ENCODE data around the gene SPON1.

The SPON1 gene

GRCh38 chr11:14061721-14062120 lies 99.2 kb downstream of the SPON1 start:
- H3K79me2 ChIP-seq (ENCODE audit: insufficient read depth, low read length): no peaks in the 10 kb centered on the region
- no peaks in the 10 kb centered on the region for H3K9me3 ChIP-seq (ENCODE audit: insufficient read depth, low read length)
- no peaks in the 10 kb centered on the region for H3K27me3 ChIP-seq (ENCODE audit: low read length)
- H3K9ac ChIP-seq (ENCODE audit: low read length): no peak overlapping the region
- no peak overlapping the region for H3K4me3 ChIP-seq (ENCODE audit: insufficient read depth, low read length, poor library complexity, severe bottlenecking)
- no peak overlapping the region for H3K27ac ChIP-seq (ENCODE audit: low read depth, low read length)
- no peaks in the 10 kb centered on the region for H3K36me3 ChIP-seq (ENCODE audit: low read length)
- no peaks in the 10 kb centered on the region for H3K9me2 ChIP-seq (replicated peaks; ENCODE audit: insufficient read depth, low read length)
- TF ChIP-seq EZH2phosphoT487 (conservative IDR thresholded peaks at IDR 0.05; ENCODE audit: low read length): no peak
- TF ChIP-seq CTCF (IDR thresholded peaks at IDR 0.05; ENCODE audit: insufficient read depth, low read length, poor library complexity, severe bottlenecking): no peak
- H3K4me2 ChIP-seq (ENCODE audit: low read depth, low read length, poor library complexity, severe bottlenecking): no peak overlapping the region
- H4K20me1 ChIP-seq (ENCODE audit: low read depth, low read length): no peaks in the 10 kb centered on the region
- no peaks in the 10 kb centered on the region for H3F3A ChIP-seq (ENCODE audit: insufficient read depth)
- H2AFZ ChIP-seq (ENCODE audit: low read depth, low read length, severe bottlenecking): no peak overlapping the region

- Histone ChIP-seq H3K9ac (ENCODE audit: low read length) (no peak overlapping the region), H3K36me3 (ENCODE audit: low read length) (no peaks in the 10 kb centered on the region), H3K4me2 (ENCODE audit: low read depth, low read length, poor library complexity, severe bottlenecking) (no peak overlapping the region), H3K9me2 (replicated peaks; ENCODE audit: insufficient read depth, low read length) (no peaks in the 10 kb centered on the region), H3F3A (ENCODE audit: insufficient read depth) (no peaks in the 10 kb centered on the region), H2AFZ (ENCODE audit: low read depth, low read length, severe bottlenecking) (no peak overlapping the region), H4K20me1 (ENCODE audit: low read depth, low read length) (no peaks in the 10 kb centered on the region), H3K27ac (ENCODE audit: low read depth, low read length) (no peak overlapping the region), H3K27me3 (ENCODE audit: low read length) (no peaks in the 10 kb centered on the region), H3K79me2 (ENCODE audit: insufficient read depth, low read length) (no peaks in the 10 kb centered on the region), H3K4me3 (ENCODE audit: insufficient read depth, low read length, poor library complexity, severe bottlenecking) (no peak overlapping the region), H3K9me3 (ENCODE audit: insufficient read depth, low read length) (no peaks in the 10 kb centered on the region)
- TF ChIP-seq EZH2phosphoT487 (conservative IDR thresholded peaks at IDR 0.05; ENCODE audit: low read length): no peak
- no peak for TF ChIP-seq CTCF (IDR thresholded peaks at IDR 0.05; ENCODE audit: insufficient read depth, low read length, poor library complexity, severe bottlenecking)
Measured at GRCh38 chr11:14065141-14065540, 102.6 kb downstream of the SPON1 start.

- no peaks in the 10 kb centered on the region for H3F3A ChIP-seq (ENCODE audit: insufficient read depth)
- H3K9ac ChIP-seq (ENCODE audit: low read length): no peak overlapping the region
- no peaks in the 10 kb centered on the region for H3K36me3 ChIP-seq (ENCODE audit: low read length)
- H2AFZ ChIP-seq (ENCODE audit: low read depth, low read length, severe bottlenecking): no peak overlapping the region
- no peak overlapping the region for H3K4me2 ChIP-seq (ENCODE audit: low read depth, low read length, poor library complexity, severe bottlenecking)
- H3K4me3 ChIP-seq (ENCODE audit: insufficient read depth, low read length, poor library complexity, severe bottlenecking): no peak overlapping the region
- no peaks in the 10 kb centered on the region for H3K9me2 ChIP-seq (replicated peaks; ENCODE audit: insufficient read depth, low read length)
- H3K79me2 ChIP-seq (ENCODE audit: insufficient read depth, low read length): no peaks in the 10 kb centered on the region
- H3K27me3 ChIP-seq (ENCODE audit: low read length): no peaks in the 10 kb centered on the region
- H3K9me3 ChIP-seq (ENCODE audit: insufficient read depth, low read length): no peaks in the 10 kb centered on the region
- TF ChIP-seq EZH2phosphoT487 (conservative IDR thresholded peaks at IDR 0.05; ENCODE audit: low read length) (no peak), CTCF (IDR thresholded peaks at IDR 0.05; ENCODE audit: insufficient read depth, low read length, poor library complexity, severe bottlenecking) (no peak)
- no peaks in the 10 kb centered on the region for H4K20me1 ChIP-seq (ENCODE audit: low read depth, low read length)
- H3K27ac ChIP-seq (ENCODE audit: low read depth, low read length): no peak overlapping the region
Measured at GRCh38 chr11:14065681-14066080, 103.2 kb downstream of the SPON1 start.
